Measurements from ENCODE around the gene NR6A1.

The NR6A1 gene

DNA sequence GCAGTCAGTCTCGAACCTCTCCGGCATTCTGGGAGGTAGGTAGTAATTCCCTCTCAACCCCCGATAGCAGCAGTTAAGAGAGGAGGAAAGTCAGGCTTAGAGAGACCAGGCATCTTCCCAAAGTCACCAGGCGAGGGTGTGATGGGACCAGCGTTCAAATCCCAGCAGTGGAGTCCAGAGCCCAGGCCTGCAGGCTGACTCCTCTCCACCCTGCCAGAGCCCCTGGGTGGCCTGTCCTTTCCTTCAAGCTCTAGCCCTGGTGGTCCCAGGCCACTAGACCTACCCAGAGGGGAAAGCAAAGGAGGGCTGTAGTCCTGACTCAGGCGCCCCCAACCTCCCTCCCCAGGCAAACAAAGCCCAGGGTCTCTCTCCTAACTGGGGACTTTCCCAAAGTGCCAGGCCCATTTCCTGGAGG is 259.7 kb downstream of the NR6A1 start (continued):
- TF ChIP-seq ZNF248 (tag by site-specific recombination; IDR thresholded peaks at IDR 0.05): no peak
- TF ChIP-seq ZNF558 (tag by site-specific recombination; IDR thresholded peaks at IDR 0.05): no peak
- TF ChIP-seq ZNF274 (IDR thresholded peaks at IDR 0.05; ENCODE audit: low read length): no peak
- no peak for TF ChIP-seq ZNF274 (tag by site-specific recombination; IDR thresholded peaks at IDR 0.05; ENCODE audit: borderline replicate concordance)
- no peak for TF ChIP-seq ZNF184 (tag by site-specific recombination; IDR thresholded peaks at IDR 0.05)
- TF ChIP-seq ZNF600 (tag by site-specific recombination; IDR thresholded peaks at IDR 0.05): no peak
- TF ChIP-seq, protein P1, sequence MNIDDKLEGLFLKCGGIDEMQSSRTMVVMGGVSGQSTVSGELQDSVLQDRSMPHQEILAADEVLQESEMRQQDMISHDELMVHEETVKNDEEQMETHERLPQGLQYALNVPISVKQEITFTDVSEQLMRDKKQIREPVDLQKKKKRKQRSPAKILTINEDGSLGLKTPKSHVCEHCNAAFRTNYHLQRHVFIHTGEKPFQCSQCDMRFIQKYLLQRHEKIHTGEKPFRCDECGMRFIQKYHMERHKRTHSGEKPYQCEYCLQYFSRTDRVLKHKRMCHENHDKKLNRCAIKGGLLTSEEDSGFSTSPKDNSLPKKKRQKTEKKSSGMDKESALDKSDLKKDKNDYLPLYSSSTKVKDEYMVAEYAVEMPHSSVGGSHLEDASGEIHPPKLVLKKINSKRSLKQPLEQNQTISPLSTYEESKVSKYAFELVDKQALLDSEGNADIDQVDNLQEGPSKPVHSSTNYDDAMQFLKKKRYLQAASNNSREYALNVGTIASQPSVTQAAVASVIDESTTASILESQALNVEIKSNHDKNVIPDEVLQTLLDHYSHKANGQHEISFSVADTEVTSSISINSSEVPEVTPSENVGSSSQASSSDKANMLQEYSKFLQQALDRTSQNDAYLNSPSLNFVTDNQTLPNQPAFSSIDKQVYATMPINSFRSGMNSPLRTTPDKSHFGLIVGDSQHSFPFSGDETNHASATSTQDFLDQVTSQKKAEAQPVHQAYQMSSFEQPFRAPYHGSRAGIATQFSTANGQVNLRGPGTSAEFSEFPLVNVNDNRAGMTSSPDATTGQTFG (tag by site-specific recombination; IDR thresholded peaks at IDR 0.05; ENCODE audit: borderline replicate concordance): no peak
- TF ChIP-seq ZNF529 (tag by site-specific recombination; IDR thresholded peaks at IDR 0.05; ENCODE audit: insufficient replicate concordance): no peak
- TF ChIP-seq ZNF747 (tag by site-specific recombination; IDR thresholded peaks at IDR 0.05): no peak
- no peak for TF ChIP-seq ZSCAN30 (tag by site-specific recombination; IDR thresholded peaks at IDR 0.05)
- TF ChIP-seq ZNF138 (tag by site-specific recombination; IDR thresholded peaks at IDR 0.05; ENCODE audit: borderline replicate concordance): no peak

DNA sequence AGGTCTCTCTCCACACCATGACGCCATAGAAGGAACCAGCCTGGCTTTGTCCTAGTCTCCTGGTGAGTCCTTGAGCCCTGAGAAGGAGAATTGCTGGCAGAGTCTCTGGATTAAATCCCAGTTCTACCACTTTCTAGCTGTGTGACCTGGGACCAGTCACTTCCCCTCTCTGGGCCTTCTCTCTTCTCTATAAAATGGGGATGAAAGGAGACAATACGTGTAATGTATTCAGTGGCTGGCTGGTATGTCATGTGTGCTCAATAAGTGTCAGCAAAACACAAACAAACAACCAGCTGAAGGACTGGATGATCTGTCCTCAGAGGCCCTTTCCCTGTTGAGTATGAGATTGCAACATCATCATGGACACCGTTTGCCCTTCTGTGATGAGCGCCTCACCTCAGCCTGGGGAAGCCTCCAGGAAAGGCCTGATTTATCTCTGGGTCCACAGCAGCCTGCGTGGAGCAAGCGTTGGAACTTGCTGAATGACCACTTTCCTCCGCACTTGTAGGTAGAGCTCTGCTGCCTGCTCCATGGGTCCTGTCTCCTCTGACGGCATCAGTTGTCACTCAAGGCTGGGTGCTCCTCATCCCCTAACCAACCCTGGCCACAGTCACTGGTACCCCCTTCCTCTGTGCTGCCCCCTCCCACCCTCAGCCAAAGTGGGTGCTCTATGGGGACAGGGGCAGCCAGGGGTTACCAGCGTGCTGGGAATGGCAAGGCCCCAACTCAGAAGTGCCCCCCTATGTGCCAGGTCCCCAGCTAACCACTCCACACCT is 260.3 kb downstream of the NR6A1 start:
- Histone ChIP-seq H3K36me3 (ENCODE audit: control insufficient read depth in 2 of 2, insufficient read depth in 1 of 2, low read length in 2 of 2) (no peaks in the 10 kb centered on the region), H3K4me1 (ENCODE audit: control insufficient read depth, insufficient read depth, low read length) (no peaks in the 10 kb centered on the region), H3K27ac (ENCODE audit: extremely low read depth, low read depth, low read length) (no peak overlapping the region), H3K4me3 (ENCODE audit: low read depth, low read length) (no peak overlapping the region), H3K9me3 (ENCODE audit: control insufficient read depth, insufficient read depth, low read depth, low read length) (no peaks in the 10 kb centered on the region)
- TF ChIP-seq, protein P2, sequence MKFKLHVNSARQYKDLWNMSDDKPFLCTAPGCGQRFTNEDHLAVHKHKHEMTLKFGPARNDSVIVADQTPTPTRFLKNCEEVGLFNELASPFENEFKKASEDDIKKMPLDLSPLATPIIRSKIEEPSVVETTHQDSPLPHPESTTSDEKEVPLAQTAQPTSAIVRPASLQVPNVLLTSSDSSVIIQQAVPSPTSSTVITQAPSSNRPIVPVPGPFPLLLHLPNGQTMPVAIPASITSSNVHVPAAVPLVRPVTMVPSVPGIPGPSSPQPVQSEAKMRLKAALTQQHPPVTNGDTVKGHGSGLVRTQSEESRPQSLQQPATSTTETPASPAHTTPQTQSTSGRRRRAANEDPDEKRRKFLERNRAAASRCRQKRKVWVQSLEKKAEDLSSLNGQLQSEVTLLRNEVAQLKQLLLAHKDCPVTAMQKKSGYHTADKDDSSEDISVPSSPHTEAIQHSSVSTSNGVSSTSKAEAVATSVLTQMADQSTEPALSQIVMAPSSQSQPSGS (tag by site-specific recombination; IDR thresholded peaks at IDR 0.05; ENCODE audit: low read depth): no peak
- no peak for TF ChIP-seq ZNF350 (tag by site-specific recombination; IDR thresholded peaks at IDR 0.05)
- TF ChIP-seq, protein P3, sequence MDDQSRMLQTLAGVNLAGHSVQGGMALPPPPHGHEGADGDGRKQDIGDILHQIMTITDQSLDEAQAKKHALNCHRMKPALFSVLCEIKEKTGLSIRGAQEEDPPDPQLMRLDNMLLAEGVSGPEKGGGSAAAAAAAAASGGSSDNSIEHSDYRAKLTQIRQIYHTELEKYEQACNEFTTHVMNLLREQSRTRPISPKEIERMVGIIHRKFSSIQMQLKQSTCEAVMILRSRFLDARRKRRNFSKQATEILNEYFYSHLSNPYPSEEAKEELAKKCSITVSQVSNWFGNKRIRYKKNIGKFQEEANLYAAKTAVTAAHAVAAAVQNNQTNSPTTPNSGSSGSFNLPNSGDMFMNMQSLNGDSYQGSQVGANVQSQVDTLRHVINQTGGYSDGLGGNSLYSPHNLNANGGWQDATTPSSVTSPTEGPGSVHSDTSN (CRISPR knock-in tag; IDR thresholded peaks at IDR 0.05): no peak
- TF ChIP-seq BCL11A (tag by site-specific recombination; IDR thresholded peaks at IDR 0.05; ENCODE audit: low read depth): no peak
- no peak for TF ChIP-seq ZNF174 (tag by site-specific recombination; IDR thresholded peaks at IDR 0.05)
- 0 out of 2 replicates have a peak, but pooled peaks have one; percentile 27 for TF ChIP-seq ZNF768 (tag by site-specific recombination; IDR thresholded peaks at IDR 0.05)
- CTCF ChIA-PET: interaction anchor here (0.6 to 1.3 kb wide), 3 partner anchors 13 to 362 kb away, joined by 3 read pairs; no protein-coding TSS in a partner anchor
- POLR2A ChIA-PET: no interaction called here

DNA sequence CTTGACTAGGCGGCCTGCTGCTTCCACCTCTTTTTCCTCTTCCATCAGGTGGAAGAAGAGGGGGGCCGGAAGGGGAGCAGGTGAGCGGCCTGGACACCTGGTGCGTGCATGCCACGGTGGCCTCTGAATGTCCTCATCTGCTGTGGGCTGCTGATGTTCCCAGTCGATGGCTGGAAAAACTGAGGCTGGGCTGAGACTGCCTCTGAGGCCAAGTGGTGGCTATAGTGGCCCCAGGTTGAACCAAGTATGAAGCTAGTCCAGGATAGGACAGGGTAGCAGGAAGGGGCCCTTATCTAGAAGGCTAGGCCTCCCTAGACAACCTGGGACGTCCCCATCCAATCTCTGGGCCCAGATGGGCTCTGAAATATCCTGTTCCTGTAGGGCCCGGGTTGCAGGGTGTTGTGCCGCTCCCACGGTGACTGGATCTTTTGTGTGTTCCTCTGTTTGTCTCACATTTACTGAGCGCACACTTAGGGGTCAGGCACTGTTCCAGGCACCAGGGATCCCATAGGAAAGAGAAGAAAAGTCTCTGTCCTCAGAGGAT is 263.2 kb downstream of the NR6A1 start:
- Histone ChIP-seq H3K4me1 (ENCODE audit: control insufficient read depth, insufficient read depth, low read length) (no peaks in the 10 kb centered on the region), H3K27ac (ENCODE audit: extremely low read depth, low read depth, low read length) (no peak overlapping the region), H3K4me3 (ENCODE audit: low read depth, low read length) (no peak overlapping the region), H3K36me3 (ENCODE audit: control insufficient read depth in 2 of 2, insufficient read depth in 1 of 2, low read length in 2 of 2) (no peaks in the 10 kb centered on the region), H3K9me3 (ENCODE audit: control insufficient read depth, insufficient read depth, low read depth, low read length) (no peaks in the 10 kb centered on the region)
- POLR2A ChIA-PET: no interaction called here
- CTCF ChIA-PET: interaction anchor here (0.6 kb wide), 1 partner anchor 28 kb away, joined by 3 read pairs; no protein-coding TSS in a partner anchor
- TF ChIP-seq ZNF488 (tag by site-specific recombination; IDR thresholded peaks at IDR 0.05) (no peak), EGR2 (tag by site-specific recombination; IDR thresholded peaks at IDR 0.05; ENCODE audit: low read depth) (no peak), ZNF133 (tag by site-specific recombination; IDR thresholded peaks at IDR 0.05) (no peak), ZNF701 (tag by site-specific recombination; IDR thresholded peaks at IDR 0.05) (no peak), ZNF529 (tag by site-specific recombination; IDR thresholded peaks at IDR 0.05; ENCODE audit: insufficient replicate concordance) (no peak), ZNF221 (tag by site-specific recombination; IDR thresholded peaks at IDR 0.05; ENCODE audit: borderline replicate concordance) (no peak), ZNF677 (tag by site-specific recombination; IDR thresholded peaks at IDR 0.05) (no peak), ZSCAN23 (tag by site-specific recombination; IDR thresholded peaks at IDR 0.05) (no peak), ZSCAN16 (tag by site-specific recombination; IDR thresholded peaks at IDR 0.05) (no peak), REPIN1 (tag by site-specific recombination; IDR thresholded peaks at IDR 0.05; ENCODE audit: low read depth) (no peak), ZNF426 (tag by site-specific recombination; IDR thresholded peaks at IDR 0.05) (no peak), TRIM28 (IDR thresholded peaks at IDR 0.05; ENCODE audit: borderline replicate concordance, low read length) (no peak)

All from HEK293 (cell line).